Panc1 (cell line): ENCODE results near the gene TM2D1. TPM values are rescaled to one million over a fixed set of nuclear protein-coding genes. Genes with fewer than 3 reads are reported as not detected.

Source experiments
- ATAC-seq: fragments of 200-7000 bp; cut with Tn5 transposase; 2 replicates; pipeline ENCODE4 v1.9.1; 2020; ENCODE audit warnings: mild to moderate bottlenecking, moderate library complexity
- BruUV-seq: library from RNA; stranded (reverse); fragments of 400-500 nt; replicated peaks from 2 replicates; lab custom pipeline; 2021; lab: Mats Ljungman, UMichigan
- CTCF ChIA-PET: fragments of 300-600 bp; sonication (Branson Sonifier 250); formaldehyde crosslinking; loops from one replicate; lab custom pipeline; 2022; ENCODE audit warnings: antibody characterized with exemption; lab: Charles Lee
- POLR2A ChIA-PET: fragments of 300-600 bp; sonication (Branson Sonifier 250); formaldehyde crosslinking; loops from one replicate; lab custom pipeline; 2022; ENCODE audit warnings: antibody characterized with exemption; lab: Charles Lee
- DNase-seq: peaks from one replicate; pipeline ENCODE4 v3.0.0-alpha.2; 2010; ENCODE audit warnings: low read depth, low spot score
- H3K27ac ChIP-seq: 2 replicates; pipeline ENCODE4 v1.5.1; 2011; ENCODE audit warnings: mild to moderate bottlenecking, low read length, inconsistent platforms
- H3K27me3 ChIP-seq: fragments of 200-500 bp; sonication (Bioruptor generic); 2 replicates; pipeline ENCODE4 v1.6.0; 2014; ENCODE audit warnings: low read length, inconsistent platforms; ENCODE audit not compliant: control insufficient read depth, insufficient read depth
- H3K36me3 ChIP-seq: fragments of 200-500 bp; sonication (Bioruptor generic); 2 replicates; pipeline ENCODE4 v1.5.1; 2014; ENCODE audit warnings: inconsistent platforms, mild to moderate bottlenecking, low read length, moderate library complexity; ENCODE audit not compliant: control insufficient read depth, insufficient read depth
- H3K4me1 ChIP-seq: 2 replicates; pipeline ENCODE4 v1.5.1; 2011; ENCODE audit warnings: inconsistent platforms, mild to moderate bottlenecking, low read length, moderate library complexity; ENCODE audit not compliant: control insufficient read depth, insufficient read depth
- H3K4me3 ChIP-seq, 2 experiments: 2 replicates each; pipeline ENCODE4 v1.5.1; 2011 to 2012; ENCODE audit warnings: low read depth in 2 of 2, low read length in 2 of 2, mild to moderate bottlenecking in 2 of 2, inconsistent platforms in 1 of 2, moderate library complexity in 1 of 2
- H3K9me3 ChIP-seq: fragments of 200-500 bp; sonication (Bioruptor generic); 2 replicates; pipeline ENCODE4 v1.5.1; 2014; ENCODE audit warnings: low read depth, mild to moderate bottlenecking, inconsistent platforms, low read length, moderate library complexity; ENCODE audit not compliant: control insufficient read depth, insufficient read depth
- CTCF ChIP-seq: fragments of 450-650 bp; IDR thresholded peaks from 2 replicates; pipeline ENCODE4 v1.5.1; 2017; ENCODE audit warnings: mild to moderate bottlenecking
- POLR2AphosphoS5 ChIP-seq: IDR thresholded peaks from 2 replicates; pipeline ENCODE4 v1.6.1; 2012; ENCODE audit warnings: mild to moderate bottlenecking, low read depth, low read length, moderate library complexity
- REST ChIP-seq, 2 experiments: IDR thresholded peaks; 2 replicates each; pipeline ENCODE4 v1.6.1; 2011 to 2012; ENCODE audit warnings: low read depth in 2 of 2, control low read depth in 1 of 2, low read length in 1 of 2, mild to moderate bottlenecking in 1 of 2, moderate library complexity in 1 of 2; ENCODE audit not compliant: insufficient read depth in 1 of 2
- SIN3A ChIP-seq: IDR thresholded peaks from 2 replicates; pipeline ENCODE4 v1.6.1; 2012; ENCODE audit warnings: low read depth, mild to moderate bottlenecking, low read length, moderate library complexity, borderline replicate concordance; ENCODE audit not compliant: insufficient read depth
- TCF7L2 ChIP-seq: IDR thresholded peaks from 2 replicates; pipeline ENCODE4 v1.6.1; 2011; ENCODE audit warnings: mild to moderate bottlenecking, low read depth, low read length, inconsistent platforms
- in situ Hi-C: cut with HindIII; loops from 2 replicates; pipeline ENCODE4 v1.10.0; 2016; ENCODE audit warnings: low sequenced_read_pairs, low pct_unique_long_range_greater_than_20kb
- intact Hi-C: fragments of 100-400 bp; cut with micrococcal nuclease; formaldehyde crosslinking; loops from one replicate; pipeline ENCODE4 v1.10.0; 2022; ENCODE audit not compliant: unreplicated experiment
- total RNA-seq: library from RNA; stranded (reverse); gene quantifications from one replicate; pipeline ENCODE4 v1.2.1, GENCODE V29; 2021; ENCODE audit not compliant: unreplicated experiment

The TM2D1 gene
- total RNA-seq, 1 experiment from 2014 or later, result 43.2 TPM

GRCh38 chr1:61692155-61692800, 32.7 kb downstream of the TM2D1 start:
- Histone ChIP-seq H3K27me3 (no peaks in the 10 kb centered on the region), H3K4me1 (peaks cover 13% of the 10 kb centered on the region; the same call in 1 of the 2 replicates), H3K4me3 (no peak overlapping the region), H3K36me3 (0 out of 2 replicates have a peak, but pooled peaks cover 4% of the 10 kb centered on the region), H3K9me3 (no peaks in the 10 kb centered on the region), H3K27ac (no peak overlapping the region)
- ChIA-PET CTCF (interaction anchor here (0.9 kb wide), 1 partner anchor 573 kb away, joined by 9 read pairs; no protein-coding TSS in a partner anchor), POLR2A (no interaction called here)
- in situ Hi-C loops (no loop called here), intact Hi-C loops (no loop called here)
- ATAC-seq (peak; percentile 79; the same call in 1 of the 2 replicates), DNase-seq (peak; percentile 12)
- TF ChIP-seq CTCF (no peak), TCF7L2 (0 out of 2 replicates have a peak, but pooled peaks have one; percentile 39)
- BruUV-seq, result no TSS peak

DNA sequence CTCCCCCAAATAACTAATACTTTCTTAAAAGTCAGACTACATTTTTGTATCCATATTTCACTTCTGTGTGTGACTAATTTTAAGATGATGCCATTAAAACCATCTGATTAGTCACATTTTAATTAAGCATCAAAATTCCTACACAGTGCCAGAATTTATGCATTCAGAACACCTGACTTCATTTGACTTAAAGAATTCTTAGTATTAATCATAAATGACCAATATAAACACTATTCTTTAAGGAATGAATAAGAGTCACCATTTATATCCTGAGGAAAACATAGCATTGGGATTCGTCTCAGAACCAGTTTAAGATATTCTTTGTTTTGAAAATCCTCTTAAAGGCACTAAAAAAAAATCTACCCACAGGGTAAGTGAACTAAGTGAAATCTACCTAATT, 37.0 kb downstream of the TM2D1 start:
- H3K27me3 ChIP-seq, result no peaks in the 10 kb centered on the region
- H3K36me3 ChIP-seq, result 0 out of 2 replicates have a peak, but pooled peaks cover 4% of the 10 kb centered on the region
- ChIA-PET CTCF (no interaction called here), POLR2A (no interaction called here)
- H3K9me3 ChIP-seq, result no peaks in the 10 kb centered on the region
- DNase-seq, result no peak
- no peak overlapping the region for H3K27ac ChIP-seq
- intact Hi-C loops (no loop called here), in situ Hi-C loops (no loop called here)
- no peak overlapping the region for H3K4me3 ChIP-seq
- H3K4me1 ChIP-seq, result peaks cover 7% of the 10 kb centered on the region; the same call in 1 of the 2 replicates
- no peak for ATAC-seq
- no TSS peak for BruUV-seq
- TF ChIP-seq POLR2AphosphoS5 (no peak), REST (IDR thresholded peaks at IDR 0.05; ENCODE audit: insufficient read depth in 1 of 2, low read depth in 2 of 2, low read length in 1 of 2) (no peak), SIN3A (no peak), CTCF (no peak), TCF7L2 (no peak)
